GM12872 (cell line): ENCODE results near the gene TEX22.

Source experiments
- TF ChIP-seq, protein P1 (sequence below): IDR thresholded peaks from 3 replicates; pipeline ENCODE4 v1.5.1; 2011; ENCODE audit warnings: low read depth, mild to moderate bottlenecking, low read length, moderate library complexity; ENCODE audit not compliant: insufficient read depth

The TEX22 gene

DNA sequence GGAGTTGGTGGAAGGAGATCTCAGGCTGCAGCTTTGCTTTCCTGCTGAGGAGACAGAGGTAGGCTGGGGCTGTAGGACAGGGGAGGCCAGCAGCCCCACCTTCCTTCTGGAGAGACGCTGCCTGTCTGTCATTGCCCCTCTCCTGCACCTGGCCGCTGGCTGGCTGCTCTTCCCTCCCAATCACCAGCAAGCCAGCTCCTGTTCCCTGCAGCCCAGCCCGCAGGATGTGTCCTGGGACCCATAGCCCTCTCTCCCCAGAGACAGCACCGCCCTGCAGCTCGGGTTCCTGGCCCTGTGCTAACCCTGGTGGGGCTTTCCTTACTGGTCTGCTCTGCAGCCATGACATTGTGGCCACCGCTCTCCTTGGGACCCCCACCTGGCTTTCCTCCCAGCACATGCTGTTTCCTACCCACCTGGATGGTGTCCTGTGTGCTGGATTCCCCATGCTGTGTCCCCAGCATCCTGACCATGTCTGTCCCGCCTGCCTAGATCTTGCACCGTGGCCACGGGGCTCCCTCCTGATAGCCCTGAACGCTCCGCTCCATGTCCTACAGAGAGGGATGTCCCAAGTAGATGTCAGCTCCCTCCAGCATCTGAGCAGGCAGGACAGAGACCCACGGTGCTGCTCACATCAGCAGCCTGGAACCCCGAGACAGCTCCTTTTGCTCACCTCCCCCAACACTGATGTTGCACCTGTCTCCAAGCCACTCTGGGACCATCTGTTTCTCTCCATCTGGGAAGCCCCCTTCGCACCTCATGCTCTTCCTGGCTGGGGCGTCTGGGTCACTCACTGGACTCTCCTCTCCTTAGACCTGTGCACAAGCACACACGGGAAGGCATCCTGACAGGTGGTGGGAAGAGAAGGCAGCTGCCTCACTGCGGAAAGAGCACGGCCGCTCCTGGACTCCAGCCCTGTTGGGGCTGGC, 20.2 kb downstream of the TEX22 start:
- TF ChIP-seq, protein P1, sequence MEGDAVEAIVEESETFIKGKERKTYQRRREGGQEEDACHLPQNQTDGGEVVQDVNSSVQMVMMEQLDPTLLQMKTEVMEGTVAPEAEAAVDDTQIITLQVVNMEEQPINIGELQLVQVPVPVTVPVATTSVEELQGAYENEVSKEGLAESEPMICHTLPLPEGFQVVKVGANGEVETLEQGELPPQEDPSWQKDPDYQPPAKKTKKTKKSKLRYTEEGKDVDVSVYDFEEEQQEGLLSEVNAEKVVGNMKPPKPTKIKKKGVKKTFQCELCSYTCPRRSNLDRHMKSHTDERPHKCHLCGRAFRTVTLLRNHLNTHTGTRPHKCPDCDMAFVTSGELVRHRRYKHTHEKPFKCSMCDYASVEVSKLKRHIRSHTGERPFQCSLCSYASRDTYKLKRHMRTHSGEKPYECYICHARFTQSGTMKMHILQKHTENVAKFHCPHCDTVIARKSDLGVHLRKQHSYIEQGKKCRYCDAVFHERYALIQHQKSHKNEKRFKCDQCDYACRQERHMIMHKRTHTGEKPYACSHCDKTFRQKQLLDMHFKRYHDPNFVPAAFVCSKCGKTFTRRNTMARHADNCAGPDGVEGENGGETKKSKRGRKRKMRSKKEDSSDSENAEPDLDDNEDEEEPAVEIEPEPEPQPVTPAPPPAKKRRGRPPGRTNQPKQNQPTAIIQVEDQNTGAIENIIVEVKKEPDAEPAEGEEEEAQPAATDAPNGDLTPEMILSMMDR = no peak

DNA sequence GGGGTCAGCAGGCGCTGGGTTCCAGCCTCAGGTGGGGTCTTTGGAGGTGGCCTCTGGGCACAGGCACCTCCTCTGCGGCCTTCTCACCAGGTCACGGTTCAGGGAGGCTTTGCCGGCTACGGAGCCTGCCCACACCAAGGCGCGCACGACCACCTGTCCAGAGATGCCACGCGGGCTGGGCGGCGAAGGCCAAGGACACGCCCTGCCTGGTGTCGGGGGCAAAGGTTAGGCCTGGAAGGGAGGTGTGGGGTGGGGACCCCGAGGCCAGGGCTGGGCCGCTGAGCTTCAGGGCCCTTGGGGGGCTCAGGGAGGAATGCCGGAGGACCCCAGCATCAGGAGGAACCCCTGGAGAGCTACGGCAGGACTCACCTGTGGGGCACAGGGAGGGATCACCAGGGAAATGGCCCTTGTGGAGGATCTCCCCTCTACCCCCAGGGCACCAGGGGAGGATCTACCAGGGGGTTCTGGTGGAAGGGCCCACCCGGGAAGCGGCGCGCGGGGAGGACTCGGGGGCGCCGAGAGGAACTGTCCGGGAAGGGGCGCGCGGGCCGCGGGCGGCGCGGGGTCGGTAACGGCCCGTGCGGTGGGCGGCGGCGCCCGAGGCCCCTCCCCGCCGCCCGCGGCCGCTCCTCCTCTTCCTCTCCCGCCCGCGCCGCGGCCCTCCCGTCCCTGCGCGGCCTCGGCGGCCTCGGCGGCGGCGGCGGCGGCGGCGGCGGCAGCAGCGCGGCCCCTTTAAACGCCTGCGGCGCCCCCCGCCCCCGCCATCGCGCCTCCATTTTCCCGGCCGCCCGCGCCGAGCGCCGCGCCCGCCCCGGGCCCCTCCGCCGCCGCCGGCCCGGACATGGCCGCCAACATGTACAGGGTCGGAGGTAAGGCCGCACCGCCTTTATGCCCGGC, 21.1 kb downstream of the TEX22 start, which contains the start of gene MTA1:
MTA1 (plus strand) TSS at position 633 of the 897 bp plus-strand sequence; CDS start at position 842, 209 bp downstream.
- TF ChIP-seq, protein P1 = no peak

DNA sequence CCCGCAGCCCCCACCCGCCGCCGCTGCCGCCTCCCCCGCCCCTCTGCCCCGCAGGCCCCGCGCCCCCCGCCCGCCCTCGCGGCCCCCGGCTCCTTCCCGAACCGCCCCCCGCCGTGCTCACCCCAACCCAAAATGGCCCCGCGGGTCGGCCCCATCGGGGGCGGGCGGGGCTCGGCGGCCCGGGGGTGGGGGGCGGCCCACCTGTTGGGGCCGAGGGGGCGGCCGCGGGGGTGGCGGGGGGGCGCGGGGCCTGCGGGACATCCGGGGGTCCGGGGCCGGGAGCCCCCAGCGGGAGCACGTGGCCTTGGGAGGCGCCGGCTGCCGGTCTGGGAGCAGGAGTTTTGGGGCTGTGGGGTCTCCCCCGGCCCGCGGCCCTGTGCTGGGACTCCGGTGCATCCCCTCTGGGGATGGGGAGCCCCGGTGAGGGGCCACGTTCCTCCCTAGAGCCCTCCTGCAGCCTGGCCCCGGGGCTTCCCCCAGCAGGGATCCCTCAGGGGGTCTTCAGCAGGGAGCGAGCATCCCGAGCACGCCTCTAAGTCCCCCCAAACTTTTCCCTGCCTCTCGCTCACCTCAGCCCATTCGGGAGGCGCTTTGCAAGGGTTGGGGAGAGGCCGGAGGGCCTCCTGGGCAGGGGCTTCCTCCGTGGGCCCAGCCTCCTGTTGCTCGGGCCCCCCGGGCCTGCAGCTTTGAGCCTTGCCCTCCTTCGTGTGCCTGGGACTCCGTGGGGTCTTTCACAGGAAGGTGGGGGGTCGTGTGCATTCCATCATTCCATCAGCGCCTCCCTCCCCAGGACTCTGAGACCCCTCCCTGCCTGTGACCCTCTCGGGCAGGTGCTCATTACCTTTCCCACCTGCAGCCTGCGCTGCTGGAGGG, 22.0 kb downstream of the TEX22 start:
- TF ChIP-seq, protein P1 = no peak

DNA sequence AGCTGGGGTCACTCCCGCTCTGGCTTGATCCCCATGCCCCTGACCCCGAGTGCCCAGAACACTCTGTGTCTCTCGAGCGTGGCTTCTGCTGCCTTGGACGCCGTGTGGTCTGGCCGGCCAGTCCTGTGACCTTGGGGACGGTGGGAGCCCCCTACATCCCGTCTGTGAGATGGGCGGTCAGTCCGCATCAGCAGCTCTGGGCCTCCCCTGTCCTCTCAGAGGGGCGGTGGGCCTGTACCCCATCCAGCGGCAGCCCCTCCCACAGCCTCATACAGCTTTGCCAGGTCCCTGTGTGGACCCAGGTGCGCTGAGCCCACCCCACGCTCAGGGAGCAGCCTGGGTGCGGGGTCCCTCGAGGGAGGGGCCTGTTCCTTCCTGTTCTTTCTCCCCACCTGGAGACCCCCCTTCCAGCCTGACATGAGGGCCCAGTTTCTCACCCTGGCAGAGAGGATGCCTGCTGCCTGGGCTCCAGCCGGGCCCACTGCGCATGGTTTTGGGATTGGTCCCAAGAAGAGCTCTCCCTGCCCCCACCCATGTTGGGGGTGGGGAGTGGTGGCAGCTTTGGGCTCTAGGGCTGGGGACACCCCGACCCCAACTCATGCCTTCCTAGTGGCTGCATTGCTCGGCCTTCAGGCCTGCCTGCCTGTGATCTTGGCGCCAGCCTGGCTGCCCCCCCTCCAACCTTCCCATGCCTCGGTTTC, 22.8 kb downstream of the TEX22 start:
- TF ChIP-seq, protein P1 = no peak

DNA sequence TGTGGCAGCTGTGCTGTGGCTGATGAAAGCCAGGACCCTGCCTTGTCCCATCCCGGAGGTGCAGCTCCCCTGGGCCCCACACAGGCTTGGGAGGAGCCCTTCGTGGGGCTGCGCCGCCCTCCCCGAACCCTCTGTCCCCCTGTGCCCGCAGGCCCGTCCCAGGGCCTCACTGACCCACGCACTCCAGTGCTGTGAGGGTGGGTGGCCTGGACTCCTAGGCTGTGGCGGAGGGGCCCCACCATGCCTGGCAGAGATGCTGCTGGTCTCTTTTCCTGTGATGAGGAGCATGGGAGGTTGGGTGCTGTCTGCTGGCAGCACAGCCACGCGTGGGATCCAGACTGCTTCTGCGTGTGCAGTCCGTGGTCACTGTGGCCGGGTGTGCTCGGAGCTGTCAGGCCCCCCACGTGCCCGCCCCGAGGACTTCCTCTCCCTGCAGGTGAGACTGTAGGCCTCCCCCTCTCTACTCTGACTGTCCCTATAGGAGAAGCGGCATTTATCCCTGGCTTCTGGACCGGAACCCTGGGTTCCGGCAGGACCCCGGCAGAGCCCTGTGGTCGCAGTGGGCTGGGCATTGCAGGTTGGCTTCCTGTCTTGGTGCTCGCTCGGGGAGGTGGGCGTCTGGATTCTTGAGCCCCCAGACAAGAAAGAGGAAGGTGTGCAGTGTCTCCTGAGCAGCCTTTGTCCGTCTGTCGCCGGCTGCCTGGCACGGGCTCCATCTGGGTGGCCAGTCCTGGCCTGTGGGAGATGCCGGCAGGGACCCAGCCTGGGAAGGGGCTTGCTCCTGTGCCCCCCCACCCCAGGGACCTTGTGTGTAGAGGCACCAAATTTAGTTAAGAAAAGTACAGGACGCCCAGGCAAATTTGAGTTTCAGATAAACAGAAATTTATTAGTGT, 23.6 kb downstream of the TEX22 start:
- TF ChIP-seq, protein P1 = no peak
